GM21526 (cell line): ENCODE results near the gene PADI1.

ENCODE experiments used
- ATAC-seq: cut with Tn5 transposase; IDR thresholded peaks from one replicate; pipeline ENCODE4 v1.9.1; 2021; ENCODE audit warnings: moderate library complexity; ENCODE audit not compliant: unreplicated experiment, low FRiP score

PADI1 gene

GRCh38 chr1:17204546-17205440 is at the start of gene PADI1:
Gene PADI1, plus strand, starts transcription at chr1:17205128. Its CDS starts 90 bp downstream, at chr1:17205218.
- no peak for ATAC-seq

- no peak for ATAC-seq
Measured at GRCh38 chr1:17155257-17155920, 49.5 kb upstream of the PADI1 start.

- no peak for ATAC-seq
Measured at GRCh38 chr1:17156108-17156507, 48.8 kb upstream of the PADI1 start.

GRCh38 chr1:17158961-17159360 is 46.0 kb upstream of the PADI1 start:
- ATAC-seq = no peak

GRCh38 chr1:17161137-17161740 is 43.7 kb upstream of the PADI1 start:
- no peak for ATAC-seq

GRCh38 chr1:17161926-17162800 is 42.8 kb upstream of the PADI1 start:
- no peak for ATAC-seq

GRCh38 chr1:17162941-17163340 is 42.0 kb upstream of the PADI1 start:
- no peak for ATAC-seq

- no peak for ATAC-seq
Measured at GRCh38 chr1:17163371-17163770, 41.6 kb upstream of the PADI1 start.

GRCh38 chr1:17163789-17164666 is 40.9 kb upstream of the PADI1 start:
- ATAC-seq = no peak

- ATAC-seq = no peak
Measured at GRCh38 chr1:17165823-17166222, 39.1 kb upstream of the PADI1 start.

GRCh38 chr1:17167041-17167785 is 37.7 kb upstream of the PADI1 start:
- no peak for ATAC-seq

GRCh38 chr1:17167786-17168090 is 37.2 kb upstream of the PADI1 start:
- no peak for ATAC-seq

- ATAC-seq = no peak
Measured at GRCh38 chr1:17168091-17168876, 36.6 kb upstream of the PADI1 start.

GRCh38 chr1:17170571-17170970 is 34.4 kb upstream of the PADI1 start:
- no peak for ATAC-seq

- ATAC-seq = no peak
Measured at GRCh38 chr1:17173217-17173616, 31.7 kb upstream of the PADI1 start.

- ATAC-seq = no peak
Measured at GRCh38 chr1:17176306-17177061, 28.4 kb upstream of the PADI1 start.

GRCh38 chr1:17177651-17178050 is 27.3 kb upstream of the PADI1 start:
- no peak for ATAC-seq
